BJ (cell line): ENCODE data around the gene ZNF497. TPM values are rescaled to one million over a fixed set of nuclear protein-coding genes. Genes with fewer than 3 reads are reported as not detected.
A peak's percentile ranks its signal among the peaks of the same experiment; 100 is the strongest.

ENCODE experiments used
- CTCF ChIA-PET: fragments of 350-600 bp; formaldehyde crosslinking; extraction: SDS; loops from one replicate; lab custom pipeline; 2021; ENCODE audit warnings: antibody characterized with exemption, inconsistent platforms; lab: Yijun Ruan, JAX
- POLR2A ChIA-PET: fragments of 300-600 bp; sonication (Branson Sonifier 250); formaldehyde crosslinking; extraction: SDS; loops from one replicate; lab custom pipeline; 2021; ENCODE audit warnings: antibody characterized with exemption; lab: Charles Lee
- DNase-seq: peaks from one replicate; pipeline ENCODE4 v3.0.0-alpha.2; 2011; ENCODE audit warnings: low read depth
- H3K27me3 ChIP-seq: 2 replicates; pipeline ENCODE4 v1.6.0; 2011; ENCODE audit warnings: low read length; ENCODE audit not compliant: control insufficient read depth, insufficient read depth
- H3K36me3 ChIP-seq: 2 replicates; pipeline ENCODE4 v1.5.1; 2011; ENCODE audit warnings: low read length; ENCODE audit not compliant: control insufficient read depth, insufficient read depth
- H3K4me3 ChIP-seq: 2 replicates; pipeline ENCODE4 v1.5.1; 2011; ENCODE audit warnings: low read depth, mild to moderate bottlenecking, control low read depth, low read length
- CTCF ChIP-seq: IDR thresholded peaks from 2 replicates; pipeline ENCODE4 v1.5.1; 2011; ENCODE audit warnings: low read depth, mild to moderate bottlenecking, control low read depth, inconsistent platforms, low read length, moderate library complexity; ENCODE audit not compliant: insufficient read depth
- polyA plus RNA-seq: library from polyadenylated mRNA; depleted of rRNA; stranded (reverse); fragments of >200 nt; gene quantifications from 2 replicates; pipeline ENCODE4 v1.2.3, GENCODE V29; 2011

The ZNF497 gene
- polyA plus RNA-seq, 1 experiment, result 0.20 TPM

GRCh38 chr19:58328999-58329398 is 33.6 kb downstream of the ZNF497 start:
- H3K4me3 ChIP-seq, result no peak overlapping the region
- no peak for TF ChIP-seq CTCF
- CTCF ChIA-PET, result no interaction called here
- DNase-seq, result no peak
- H3K36me3 ChIP-seq, result no peaks in the 10 kb centered on the region
- POLR2A ChIA-PET, result no interaction called here
- no peaks in the 10 kb centered on the region for H3K27me3 ChIP-seq

GRCh38 chr19:58326914-58327726 is 35.4 kb downstream of the ZNF497 start, which contains the start of gene ZSCAN22:
Gene ZSCAN22, plus strand, starts transcription at chr19:58326994. Its CDS starts 7,809 bp downstream, at chr19:58334803.
- TF ChIP-seq CTCF, result no peak
- POLR2A ChIA-PET, result interaction anchor here (0.6 to 0.9 kb wide), 2 partner anchors 91 to 232 kb away, joined by 6 to 7 read pairs; no protein-coding TSS in a partner anchor
- Histone ChIP-seq H3K36me3 (no peaks in the 10 kb centered on the region), H3K27me3 (no peaks in the 10 kb centered on the region), H3K4me3 (peak within 1 kb of the TSS; percentile 68)
- CTCF ChIA-PET, result interaction anchor here (1.6 kb wide), 1 partner anchor 193 kb away, joined by 6 read pairs; the partner anchor contains the start of gene ZBTB45
- peak; percentile 58 for DNase-seq

GRCh38 chr19:58326501-58326913 is 36.0 kb downstream of the ZNF497 start:
- POLR2A ChIA-PET, result interaction anchor here (0.6 to 0.9 kb wide), 3 partner anchors 21 to 233 kb away, joined by 5 to 7 read pairs (median 6); partner anchors contain the start of gene ERVK3-1

GRCh38 chr19:58325311-58326022 is 37.1 kb downstream of the ZNF497 start:
- DNase-seq, result no peak
- no peaks in the 10 kb centered on the region for H3K27me3 ChIP-seq
- ChIA-PET CTCF (interaction anchor here (1.6 kb wide), 1 partner anchor 194 kb away, joined by 6 read pairs; the partner anchor contains the start of gene ZBTB45), POLR2A (no interaction called here)
- TF ChIP-seq CTCF, result no peak
- H3K36me3 ChIP-seq, result no peaks in the 10 kb centered on the region
- peak overlapping the region; percentile 68 for H3K4me3 ChIP-seq

More at GRCh38 chr19:58326501-58326913, 36.0 kb downstream of the ZNF497 start:
- H3K4me3 ChIP-seq, result peak overlapping the region; percentile 68
- H3K27me3 ChIP-seq, result no peaks in the 10 kb centered on the region
- CTCF ChIA-PET, result interaction anchor here (1.6 kb wide), 1 partner anchor 193 kb away, joined by 6 read pairs; the partner anchor contains the start of gene ZBTB45
- H3K36me3 ChIP-seq, result no peaks in the 10 kb centered on the region
- no peak for TF ChIP-seq CTCF
- no peak for DNase-seq

- ChIA-PET POLR2A (no interaction called here), CTCF (interaction anchor here (0.8 to 0.9 kb wide), 2 partner anchors 201 to 677 kb away, joined by 3 read pairs; partner anchors contain the start of gene ZBTB45)
- no peak for DNase-seq
- Histone ChIP-seq H3K36me3 (no peaks in the 10 kb centered on the region), H3K4me3 (no peak overlapping the region), H3K27me3 (no peaks in the 10 kb centered on the region)
- TF ChIP-seq CTCF, result no peak
Observed at GRCh38 chr19:58319241-58319640, 43.3 kb downstream of the ZNF497 start.
